ENCODE measurements around the gene ANTXR1. TPM values are rescaled to one million over a fixed set of nuclear protein-coding genes. Genes with fewer than 3 reads are reported as not detected.
A peak's percentile ranks its signal among the peaks of the same experiment; 100 is the strongest.

ANTXR1 gene
- total RNA-seq, 1 donor from 2014 or later: 144 TPM

- peaks cover 12% of the 10 kb centered on the region for H3K36me3 Mint-ChIP-seq
- H3K27ac Mint-ChIP-seq: no peak overlapping the region
- no peak for DNase-seq (ENCODE audit: low spot score in 2 of 2, unreplicated experiment in 2 of 2)
- peaks cover 28% of the 10 kb centered on the region for H3K4me1 Mint-ChIP-seq
- no peaks in the 10 kb centered on the region for H3K27me3 Mint-ChIP-seq (ENCODE audit: low read depth)
- H3K9me3 Mint-ChIP-seq: no peaks in the 10 kb centered on the region
- no peak for TF ChIP-seq CTCF (IDR thresholded peaks at IDR 0.05; ENCODE audit: unreplicated experiment)
- H3K4me3 Mint-ChIP-seq: no peak overlapping the region
Observed at GRCh38 chr2:69141061-69141460, 128.1 kb downstream of the ANTXR1 start.

GRCh38 chr2:69143748-69144360, 130.9 kb downstream of the ANTXR1 start:
- Mint-ChIP-seq H3K27me3 (ENCODE audit: low read depth) (no peaks in the 10 kb centered on the region), H3K36me3 (peaks cover 10% of the 10 kb centered on the region), H3K4me1 (peaks cover 22% of the 10 kb centered on the region), H3K27ac (no peak overlapping the region), H3K4me3 (no peak overlapping the region), H3K9me3 (no peaks in the 10 kb centered on the region)
- DNase-seq (ENCODE audit: low spot score in 2 of 2, unreplicated experiment in 2 of 2): no peak
- no peak for TF ChIP-seq CTCF (IDR thresholded peaks at IDR 0.05; ENCODE audit: unreplicated experiment)

- Mint-ChIP-seq H3K9me3 (no peaks in the 10 kb centered on the region), H3K4me1 (peaks cover 23% of the 10 kb centered on the region), H3K27me3 (ENCODE audit: low read depth) (no peaks in the 10 kb centered on the region), H3K27ac (no peak overlapping the region), H3K4me3 (no peak overlapping the region), H3K36me3 (peaks cover 10% of the 10 kb centered on the region)
- no peak for DNase-seq (ENCODE audit: low spot score in 2 of 2, unreplicated experiment in 2 of 2)
- TF ChIP-seq CTCF (IDR thresholded peaks at IDR 0.05; ENCODE audit: unreplicated experiment): no peak
Observed at GRCh38 chr2:69145204-69145603, 132.2 kb downstream of the ANTXR1 start.

GRCh38 chr2:69147841-69148533, 135.0 kb downstream of the ANTXR1 start:
- Mint-ChIP-seq H3K9me3 (no peaks in the 10 kb centered on the region), H3K27ac (no peak overlapping the region), H3K27me3 (ENCODE audit: low read depth) (no peaks in the 10 kb centered on the region), H3K4me3 (no peak overlapping the region), H3K36me3 (peaks cover 15% of the 10 kb centered on the region), H3K4me1 (peaks cover 17% of the 10 kb centered on the region)
- no peak for DNase-seq (ENCODE audit: low spot score in 2 of 2, unreplicated experiment in 2 of 2)
- no peak for TF ChIP-seq CTCF (IDR thresholded peaks at IDR 0.05; ENCODE audit: unreplicated experiment)

GRCh38 chr2:69149631-69150215, 136.7 kb downstream of the ANTXR1 start:
- Mint-ChIP-seq H3K27me3 (ENCODE audit: low read depth) (no peaks in the 10 kb centered on the region), H3K4me3 (no peak overlapping the region), H3K36me3 (peaks cover 21% of the 10 kb centered on the region), H3K9me3 (no peaks in the 10 kb centered on the region), H3K4me1 (peaks cover 30% of the 10 kb centered on the region), H3K27ac (peak overlapping the region; percentile 75)
- no peak for DNase-seq (ENCODE audit: low spot score in 2 of 2, unreplicated experiment in 2 of 2)
- no peak for TF ChIP-seq CTCF (IDR thresholded peaks at IDR 0.05; ENCODE audit: unreplicated experiment)
